OCI-LY1 (cell line): ENCODE results near the gene CHID1.

ENCODE experiments used
- H2AFZ ChIP-seq: fragments of 200-600 bp; sonication (generic), shearing (Covaris generic); 2 replicates; pipeline ENCODE4 v1.6.0; 2014; ENCODE audit warnings: antibody characterized with exemption, mild to moderate bottlenecking, low read length
- H3F3A ChIP-seq: fragments of 200-600 bp; sonication (generic), shearing (Covaris generic); 2 replicates; pipeline ENCODE4 v1.6.0; 2014; ENCODE audit warnings: mild to moderate bottlenecking, antibody characterized with exemption, low read length, moderate library complexity; ENCODE audit not compliant: insufficient read depth
- H3K27ac ChIP-seq: fragments of 200-600 bp; sonication (generic); 2 replicates; pipeline ENCODE4 v1.5.1; 2014; ENCODE audit warnings: low read length, mixed run types, mild to moderate bottlenecking, low read depth; ENCODE audit not compliant: poor library complexity, severe bottlenecking
- H3K27me3 ChIP-seq: fragments of 200-600 bp; sonication (generic); 2 replicates; pipeline ENCODE4 v1.6.0; 2014; ENCODE audit warnings: antibody characterized with exemption, mild to moderate bottlenecking, low read length, moderate library complexity; ENCODE audit not compliant: insufficient read depth
- H3K36me3 ChIP-seq: fragments of 200-600 bp; sonication (generic); 2 replicates; pipeline ENCODE4 v1.6.1; 2014; ENCODE audit warnings: mild to moderate bottlenecking, antibody characterized with exemption, low read length, moderate library complexity, mixed read lengths; ENCODE audit not compliant: insufficient read depth
- H3K4me1 ChIP-seq: fragments of 200-600 bp; sonication (generic); 2 replicates; pipeline ENCODE4 v1.5.1; 2014; ENCODE audit warnings: mild to moderate bottlenecking, low read length, moderate library complexity; ENCODE audit not compliant: insufficient read depth, severe bottlenecking
- H3K4me2 ChIP-seq: fragments of 200-600 bp; sonication (generic), shearing (Covaris generic); 2 replicates; pipeline ENCODE4 v1.6.1; 2014; ENCODE audit warnings: low read length
- H3K4me3 ChIP-seq: fragments of 200-600 bp; sonication (generic); 2 replicates; pipeline ENCODE4 v1.5.1; 2014; ENCODE audit warnings: low read length, low read depth, mild to moderate bottlenecking, mixed read lengths; ENCODE audit not compliant: poor library complexity, severe bottlenecking
- H3K79me2 ChIP-seq: fragments of 200-600 bp; shearing (Covaris generic); 2 replicates; pipeline ENCODE4 v1.6.1; 2016; ENCODE audit warnings: mixed run types, low read length, mixed read lengths; ENCODE audit not compliant: insufficient read depth
- H3K9ac ChIP-seq: fragments of 200-600 bp; sonication (generic), shearing (Covaris generic); 2 replicates; pipeline ENCODE4 v1.6.1; 2014; ENCODE audit warnings: mild to moderate bottlenecking, low read length, mixed read lengths
- H3K9me2 ChIP-seq: fragments of 200-600 bp; sonication (generic), shearing (Covaris generic); 2 replicates; pipeline ENCODE4 v1.6.1; 2014; ENCODE audit warnings: low read depth, mild to moderate bottlenecking, low read length, mixed read lengths
- H3K9me3 ChIP-seq: fragments of 200-600 bp; shearing (Covaris generic); 2 replicates; pipeline ENCODE4 v1.6.1; 2014; ENCODE audit warnings: low read length, mixed read lengths
- H4K20me1 ChIP-seq: fragments of 200-600 bp; sonication (generic), shearing (Covaris generic); 2 replicates; pipeline ENCODE4 v1.6.0; 2016; ENCODE audit warnings: mild to moderate bottlenecking, low read length; ENCODE audit not compliant: insufficient read depth
- EZH2 ChIP-seq: fragments of 200-600 bp; sonication (generic), shearing (Covaris generic); IDR thresholded peaks from 2 replicates; pipeline ENCODE4 v1.8.0; 2017; ENCODE audit warnings: borderline replicate concordance, mixed run types, mild to moderate bottlenecking, antibody characterized with exemption, low read length, moderate library complexity, mixed read lengths
- TF ChIP-seq, protein P1 (sequence below): fragments of 200-600 bp; sonication (generic), shearing (Covaris generic); IDR thresholded peaks from 2 replicates; pipeline ENCODE4 v1.5.1; 2017; ENCODE audit warnings: mild to moderate bottlenecking, antibody characterized with exemption, low read length, moderate library complexity, mixed read lengths

The CHID1 gene

DNA sequence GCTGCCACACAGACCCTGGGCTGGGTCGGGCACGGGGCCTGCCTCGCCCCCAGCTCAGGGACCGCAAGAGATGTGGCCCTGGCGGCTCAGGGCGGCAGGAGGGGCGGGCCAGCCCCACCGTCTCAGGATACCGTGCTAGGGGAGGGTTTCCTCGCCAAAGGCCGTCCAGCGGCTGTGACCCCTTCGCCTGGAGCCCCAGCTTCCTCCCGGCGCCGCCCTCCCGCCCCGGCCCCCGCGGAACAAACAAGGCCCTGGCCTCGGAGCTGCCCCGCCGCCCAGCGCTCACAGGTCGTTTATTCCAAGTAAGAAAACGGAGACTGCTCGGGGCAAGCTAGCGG is 14.5 kb upstream of the CHID1 start:
- peak overlapping the region; percentile 44 for H3K4me3 ChIP-seq
- no peak overlapping the region for H3K27ac ChIP-seq
- H3F3A ChIP-seq, result no peaks in the 10 kb centered on the region
- H3K27me3 ChIP-seq, result no peaks in the 10 kb centered on the region
- H2AFZ ChIP-seq, result no peak overlapping the region
- peaks cover 14% of the 10 kb centered on the region; the same call in 1 of the 2 replicates for H3K79me2 ChIP-seq
- no peaks in the 10 kb centered on the region for H3K9me2 ChIP-seq
- peak overlapping the region; percentile 42; the same call in 1 of the 2 replicates for H3K4me2 ChIP-seq
- no peak for TF ChIP-seq EZH2
- TF ChIP-seq, protein P1, sequence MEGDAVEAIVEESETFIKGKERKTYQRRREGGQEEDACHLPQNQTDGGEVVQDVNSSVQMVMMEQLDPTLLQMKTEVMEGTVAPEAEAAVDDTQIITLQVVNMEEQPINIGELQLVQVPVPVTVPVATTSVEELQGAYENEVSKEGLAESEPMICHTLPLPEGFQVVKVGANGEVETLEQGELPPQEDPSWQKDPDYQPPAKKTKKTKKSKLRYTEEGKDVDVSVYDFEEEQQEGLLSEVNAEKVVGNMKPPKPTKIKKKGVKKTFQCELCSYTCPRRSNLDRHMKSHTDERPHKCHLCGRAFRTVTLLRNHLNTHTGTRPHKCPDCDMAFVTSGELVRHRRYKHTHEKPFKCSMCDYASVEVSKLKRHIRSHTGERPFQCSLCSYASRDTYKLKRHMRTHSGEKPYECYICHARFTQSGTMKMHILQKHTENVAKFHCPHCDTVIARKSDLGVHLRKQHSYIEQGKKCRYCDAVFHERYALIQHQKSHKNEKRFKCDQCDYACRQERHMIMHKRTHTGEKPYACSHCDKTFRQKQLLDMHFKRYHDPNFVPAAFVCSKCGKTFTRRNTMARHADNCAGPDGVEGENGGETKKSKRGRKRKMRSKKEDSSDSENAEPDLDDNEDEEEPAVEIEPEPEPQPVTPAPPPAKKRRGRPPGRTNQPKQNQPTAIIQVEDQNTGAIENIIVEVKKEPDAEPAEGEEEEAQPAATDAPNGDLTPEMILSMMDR, result no peak
- H3K36me3 ChIP-seq, result peaks cover 21% of the 10 kb centered on the region; the same call in 1 of the 2 replicates
- no peaks in the 10 kb centered on the region for H4K20me1 ChIP-seq
- no peaks in the 10 kb centered on the region for H3K9me3 ChIP-seq
- H3K4me1 ChIP-seq, result peaks cover 22% of the 10 kb centered on the region
- no peak overlapping the region for H3K9ac ChIP-seq

GRCh38 chr11:924406-925157 is 14.0 kb upstream of the CHID1 start:
- Histone ChIP-seq H4K20me1 (no peaks in the 10 kb centered on the region), H2AFZ (no peak overlapping the region)

DNA sequence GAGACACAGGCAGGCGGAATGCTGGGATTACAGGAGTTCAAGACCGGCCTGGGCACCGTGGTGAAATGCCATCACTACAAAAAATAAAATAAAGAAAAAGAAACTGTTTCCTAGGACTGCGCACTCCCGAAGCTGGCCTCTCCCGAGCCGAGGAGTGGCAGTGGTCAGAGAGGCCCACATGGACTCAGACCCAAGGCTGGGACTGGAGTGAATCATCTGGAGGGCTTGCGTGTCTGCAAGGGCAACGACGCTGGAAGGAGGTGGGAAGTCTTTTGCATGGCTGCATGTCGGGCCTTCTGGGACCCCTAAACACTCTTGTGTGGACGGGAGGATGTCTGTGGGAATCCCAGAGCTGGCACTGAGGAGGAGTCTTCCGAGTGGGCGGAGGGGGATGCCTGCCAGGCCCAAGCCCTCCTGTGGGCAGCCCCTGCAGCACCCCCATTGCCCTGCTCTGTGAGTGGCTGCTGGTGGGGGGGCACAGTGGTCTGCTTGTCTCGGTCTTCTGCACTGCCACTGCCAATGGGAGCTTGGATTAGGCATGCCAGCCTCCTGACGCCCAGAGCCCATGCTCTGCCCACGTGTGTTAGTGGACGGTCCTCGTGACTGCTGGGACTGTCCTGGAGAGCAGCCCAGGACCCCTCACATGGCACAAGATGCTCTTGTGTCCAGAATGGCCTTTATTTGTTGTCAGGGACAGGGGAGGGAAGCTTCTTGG is 13.2 kb upstream of the CHID1 start:
- no peak overlapping the region for H3K4me3 ChIP-seq
- H3K27me3 ChIP-seq, result no peaks in the 10 kb centered on the region
- H3K9me3 ChIP-seq, result no peaks in the 10 kb centered on the region
- H3K36me3 ChIP-seq, result peaks cover 13% of the 10 kb centered on the region; the same call in 1 of the 2 replicates
- H3K27ac ChIP-seq, result no peak overlapping the region
- H3K4me2 ChIP-seq, result no peak overlapping the region
- no peak overlapping the region for H3K9ac ChIP-seq
- H4K20me1 ChIP-seq, result no peaks in the 10 kb centered on the region
- TF ChIP-seq, protein P1, result no peak
- TF ChIP-seq EZH2, result no peak
- H3F3A ChIP-seq, result no peaks in the 10 kb centered on the region
- H3K79me2 ChIP-seq, result peaks cover 11% of the 10 kb centered on the region; the same call in 1 of the 2 replicates
- no peaks in the 10 kb centered on the region for H3K9me2 ChIP-seq
- H2AFZ ChIP-seq, result no peak overlapping the region
- H3K4me1 ChIP-seq, result peaks cover 22% of the 10 kb centered on the region

More at GRCh38 chr11:924406-925157, 14.0 kb upstream of the CHID1 start:
- peaks cover 20% of the 10 kb centered on the region; the same call in 1 of the 2 replicates for H3K36me3 ChIP-seq
- peaks cover 12% of the 10 kb centered on the region; the same call in 1 of the 2 replicates for H3K79me2 ChIP-seq
- no peaks in the 10 kb centered on the region for H3K9me2 ChIP-seq
- no peak overlapping the region for H3K27ac ChIP-seq
- H3K9ac ChIP-seq, result no peak overlapping the region
- H3K9me3 ChIP-seq, result no peaks in the 10 kb centered on the region
- H3K4me1 ChIP-seq, result peaks cover 22% of the 10 kb centered on the region
- no peak overlapping the region for H3K4me3 ChIP-seq
- no peaks in the 10 kb centered on the region for H3K27me3 ChIP-seq
- H3F3A ChIP-seq, result no peaks in the 10 kb centered on the region
- no peak overlapping the region for H3K4me2 ChIP-seq
- TF ChIP-seq EZH2, result no peak
- TF ChIP-seq, protein P1, result no peak
